ENCODE data around the gene PTPRK.

DNA sequence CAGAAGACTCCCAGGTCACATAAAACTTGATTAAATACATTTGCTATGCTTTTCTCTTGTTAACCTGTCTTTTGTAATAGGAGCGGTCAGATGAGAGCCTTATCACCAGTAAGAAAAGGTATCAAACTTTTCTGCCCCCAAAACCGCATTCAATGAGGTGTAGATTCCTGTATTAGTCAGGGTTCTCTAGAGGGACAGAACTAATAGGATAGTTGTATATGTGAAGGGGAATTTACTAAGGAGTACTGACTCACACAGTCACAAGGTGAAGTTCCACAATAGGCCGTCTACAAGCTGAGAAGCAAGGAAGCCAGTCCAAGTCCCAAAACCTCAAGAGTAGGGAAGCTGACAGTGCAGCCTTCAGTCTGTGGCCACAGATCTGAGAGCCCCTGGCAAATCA is 32.7 kb downstream of the PTPRK start:
- TF ChIP-seq, protein P1, sequence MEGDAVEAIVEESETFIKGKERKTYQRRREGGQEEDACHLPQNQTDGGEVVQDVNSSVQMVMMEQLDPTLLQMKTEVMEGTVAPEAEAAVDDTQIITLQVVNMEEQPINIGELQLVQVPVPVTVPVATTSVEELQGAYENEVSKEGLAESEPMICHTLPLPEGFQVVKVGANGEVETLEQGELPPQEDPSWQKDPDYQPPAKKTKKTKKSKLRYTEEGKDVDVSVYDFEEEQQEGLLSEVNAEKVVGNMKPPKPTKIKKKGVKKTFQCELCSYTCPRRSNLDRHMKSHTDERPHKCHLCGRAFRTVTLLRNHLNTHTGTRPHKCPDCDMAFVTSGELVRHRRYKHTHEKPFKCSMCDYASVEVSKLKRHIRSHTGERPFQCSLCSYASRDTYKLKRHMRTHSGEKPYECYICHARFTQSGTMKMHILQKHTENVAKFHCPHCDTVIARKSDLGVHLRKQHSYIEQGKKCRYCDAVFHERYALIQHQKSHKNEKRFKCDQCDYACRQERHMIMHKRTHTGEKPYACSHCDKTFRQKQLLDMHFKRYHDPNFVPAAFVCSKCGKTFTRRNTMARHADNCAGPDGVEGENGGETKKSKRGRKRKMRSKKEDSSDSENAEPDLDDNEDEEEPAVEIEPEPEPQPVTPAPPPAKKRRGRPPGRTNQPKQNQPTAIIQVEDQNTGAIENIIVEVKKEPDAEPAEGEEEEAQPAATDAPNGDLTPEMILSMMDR (conservative IDR thresholded peaks at IDR 0.05), result no peak
- TF ChIP-seq ZFX (IDR thresholded peaks at IDR 0.05), result no peak
